Measurements from ENCODE around the gene NBAS.

Gene NBAS

GRCh38 chr2:15307526-15307925 lies 253.6 kb downstream of the NBAS start:
- no peak for DNase-seq (ENCODE audit: low spot score)

- no peak for DNase-seq (ENCODE audit: low spot score)
These were observed 254.4 kb downstream of the NBAS start for GRCh38 chr2:15306706-15307105.

DNA sequence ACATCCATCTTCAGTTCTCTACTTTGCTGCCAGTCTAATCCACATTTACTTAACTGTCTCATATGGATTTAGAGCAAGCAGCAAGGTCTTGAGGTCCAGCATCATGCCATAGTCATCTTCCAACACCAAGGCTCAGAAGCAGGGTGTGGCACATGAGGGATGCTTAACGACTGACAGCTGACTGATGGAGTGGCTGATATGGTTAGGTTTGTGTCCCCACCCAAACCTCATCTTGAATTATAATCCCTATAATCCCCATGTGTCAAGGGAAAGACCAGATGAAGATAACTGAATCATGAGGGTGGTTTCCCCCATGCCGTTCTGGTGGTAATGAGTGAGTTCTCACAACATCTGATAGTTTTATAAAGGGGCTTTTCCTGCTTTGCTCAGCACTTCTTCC lies 257.3 kb downstream of the NBAS start:
- DNase-seq (ENCODE audit: low spot score), result no peak

GRCh38 chr2:15302154-15302553 lies 259.0 kb downstream of the NBAS start:
- peak; percentile 49 for DNase-seq (ENCODE audit: low spot score)

DNA sequence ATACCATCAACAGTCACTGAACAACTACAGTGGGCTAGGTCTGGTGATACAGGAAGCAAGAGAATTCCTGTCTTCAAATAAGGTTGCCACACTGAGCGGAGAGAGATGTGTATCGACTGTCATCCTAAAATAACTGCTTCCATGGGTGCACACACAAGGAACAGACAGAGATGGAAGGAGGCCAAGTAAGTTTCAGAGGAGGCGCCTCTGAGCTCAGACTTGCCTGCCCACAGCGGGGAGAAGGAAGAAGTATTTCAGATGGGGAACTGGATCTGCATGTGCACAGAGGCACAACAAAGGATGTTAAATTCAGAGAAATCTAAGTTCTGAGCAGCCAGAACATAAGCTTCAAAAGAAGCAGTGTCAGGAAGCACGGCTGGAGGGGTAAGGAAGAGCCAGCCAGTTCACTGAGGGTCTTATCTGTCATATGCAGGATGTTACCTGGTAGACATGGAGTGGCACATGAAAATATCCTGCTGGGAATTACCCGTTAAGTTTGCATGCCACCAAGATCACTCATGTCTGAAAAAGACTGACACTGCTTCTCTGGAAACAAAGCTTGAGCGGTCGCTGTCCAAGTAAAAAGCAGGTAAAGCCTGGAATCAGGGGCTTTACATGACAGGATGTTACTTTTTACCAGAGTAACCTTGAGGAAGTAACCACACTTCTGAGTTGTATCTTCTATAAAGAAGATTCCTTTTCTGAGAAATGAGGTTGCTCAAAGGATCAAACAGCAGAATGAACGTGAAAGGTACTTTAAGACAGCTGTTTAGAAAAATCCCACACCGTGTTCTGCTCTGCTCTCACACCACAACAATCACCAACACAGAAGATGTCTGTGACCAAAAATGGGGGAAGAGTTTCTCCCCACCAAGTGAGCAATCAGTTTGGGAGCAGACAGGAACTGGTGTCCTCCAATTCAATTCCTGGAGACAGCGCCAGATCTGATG lies 260.2 kb downstream of the NBAS start:
- no peak for DNase-seq (ENCODE audit: low spot score)

DNA sequence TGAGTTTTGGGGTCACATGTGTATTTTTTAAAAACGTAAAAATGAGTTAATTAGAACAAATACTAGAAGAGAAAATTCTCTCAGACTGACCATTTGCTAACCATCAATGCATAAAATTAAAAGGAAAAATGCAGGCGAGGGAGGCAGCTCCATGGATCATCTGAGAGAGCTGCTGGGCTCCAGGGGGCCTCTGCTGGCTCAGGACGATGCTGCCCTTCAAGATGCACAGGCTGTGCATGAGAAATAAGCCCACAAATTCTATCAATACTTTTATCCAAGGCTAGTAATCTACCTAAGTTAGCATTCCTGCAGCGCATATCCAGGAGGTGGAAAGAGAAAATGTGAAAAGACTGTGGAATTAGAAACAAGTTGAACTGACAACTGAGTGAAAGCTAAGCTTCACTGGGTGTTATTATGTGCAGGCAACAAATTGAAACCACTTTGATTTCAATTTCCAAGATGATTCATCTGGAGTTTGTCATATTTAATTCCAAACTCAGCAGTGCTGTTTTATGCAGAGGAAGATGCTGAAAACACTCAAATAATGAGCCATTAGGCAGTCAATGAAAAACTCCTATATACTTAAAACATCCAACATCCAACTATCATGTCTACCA lies 261.1 kb downstream of the NBAS start:
- no peak for DNase-seq (ENCODE audit: low spot score)

DNA sequence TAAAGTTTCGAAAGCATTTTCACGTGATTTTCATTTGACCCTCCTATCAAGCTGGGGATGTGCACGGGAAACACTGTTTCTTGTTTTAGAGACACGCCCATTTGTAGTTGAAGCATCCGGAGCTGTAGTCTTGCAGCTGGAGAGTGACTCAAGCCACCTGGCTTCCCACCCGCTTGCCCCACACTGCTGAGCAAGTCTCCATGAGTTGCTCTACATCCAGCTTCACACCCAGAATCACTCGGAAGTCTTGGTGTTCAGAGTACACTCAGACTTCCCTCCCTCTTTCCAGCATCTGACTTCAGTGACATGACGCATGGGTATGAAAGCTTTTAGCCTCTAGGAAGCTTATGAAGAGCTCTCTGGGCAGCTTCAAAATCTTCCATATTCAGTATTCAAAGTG lies 262.4 kb downstream of the NBAS start:
- DNase-seq (ENCODE audit: low spot score), result no peak

GRCh38 chr2:15293262-15293937 lies 267.7 kb downstream of the NBAS start:
- DNase-seq (ENCODE audit: low spot score), result no peak

- no peak for DNase-seq (ENCODE audit: low spot score)
These were observed 273.5 kb downstream of the NBAS start for GRCh38 chr2:15287447-15288184.

DNA sequence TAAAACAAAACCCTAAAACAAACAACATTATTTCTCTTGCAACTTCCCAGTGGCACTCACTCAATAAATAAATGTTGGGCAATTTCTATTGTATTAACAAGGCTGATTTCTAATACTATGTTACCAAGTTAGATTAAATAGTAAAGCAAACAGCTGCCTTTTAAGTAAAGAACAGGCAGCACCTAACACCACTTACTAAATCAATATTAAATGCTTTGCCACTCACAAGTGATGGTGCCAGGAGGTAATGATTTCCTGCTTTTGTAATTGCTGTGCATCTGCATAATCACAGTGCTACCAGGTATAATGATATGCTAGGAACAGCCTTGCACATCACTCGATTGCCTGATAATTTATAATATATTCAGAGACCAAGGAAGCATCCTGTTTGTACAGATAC lies 276.5 kb downstream of the NBAS start:
- no peak for DNase-seq (ENCODE audit: low spot score)

- no peak for DNase-seq (ENCODE audit: low spot score)
These were observed 279.5 kb downstream of the NBAS start for GRCh38 chr2:15281681-15282080.

- no peak for DNase-seq (ENCODE audit: low spot score)
These were observed 281.8 kb downstream of the NBAS start for GRCh38 chr2:15279201-15279876.

DNA sequence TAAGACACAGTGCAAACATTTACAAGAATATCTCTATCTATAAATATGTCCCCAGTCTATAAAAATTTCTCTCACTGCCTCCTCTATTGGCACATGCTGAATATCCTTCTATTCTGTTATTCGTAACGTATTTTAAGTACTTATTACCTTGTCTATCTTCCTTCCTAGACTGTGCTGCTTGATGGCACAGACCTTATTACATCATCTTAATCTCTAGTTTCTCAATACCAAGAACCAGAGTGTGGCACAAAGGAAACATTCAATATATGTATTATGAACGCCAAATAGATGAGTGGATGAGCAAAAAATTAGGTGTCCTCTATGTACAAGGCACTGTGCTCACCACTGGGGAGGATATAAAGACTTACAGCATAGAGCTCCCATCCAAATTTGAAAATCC lies 282.8 kb downstream of the NBAS start:
- DNase-seq (ENCODE audit: low spot score), result no peak

DNA sequence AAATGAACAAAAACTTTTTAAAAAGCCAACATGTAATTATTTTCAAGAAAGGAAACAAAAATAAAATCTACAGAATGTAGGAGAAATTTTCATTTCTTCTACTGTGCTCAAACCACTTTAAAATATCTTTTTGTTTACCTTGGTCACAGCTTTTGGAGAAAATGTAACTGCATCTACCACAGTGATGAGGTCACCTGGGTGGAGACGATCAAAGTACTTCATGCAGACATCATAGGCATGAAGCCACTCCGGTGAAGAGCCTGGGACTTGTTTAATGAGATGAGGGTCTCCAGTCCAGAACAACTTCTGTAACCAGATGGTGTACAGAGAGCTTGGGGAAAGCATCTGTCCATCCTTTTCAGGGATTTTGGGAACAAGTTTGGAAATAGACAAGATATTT lies 285.8 kb downstream of the NBAS start:
- no peak for DNase-seq (ENCODE audit: low spot score)

GRCh38 chr2:15273452-15273851 lies 287.7 kb downstream of the NBAS start:
- no peak for DNase-seq (ENCODE audit: low spot score)

GRCh38 chr2:15272942-15273341 lies 288.2 kb downstream of the NBAS start:
- no peak for DNase-seq (ENCODE audit: low spot score)

DNA sequence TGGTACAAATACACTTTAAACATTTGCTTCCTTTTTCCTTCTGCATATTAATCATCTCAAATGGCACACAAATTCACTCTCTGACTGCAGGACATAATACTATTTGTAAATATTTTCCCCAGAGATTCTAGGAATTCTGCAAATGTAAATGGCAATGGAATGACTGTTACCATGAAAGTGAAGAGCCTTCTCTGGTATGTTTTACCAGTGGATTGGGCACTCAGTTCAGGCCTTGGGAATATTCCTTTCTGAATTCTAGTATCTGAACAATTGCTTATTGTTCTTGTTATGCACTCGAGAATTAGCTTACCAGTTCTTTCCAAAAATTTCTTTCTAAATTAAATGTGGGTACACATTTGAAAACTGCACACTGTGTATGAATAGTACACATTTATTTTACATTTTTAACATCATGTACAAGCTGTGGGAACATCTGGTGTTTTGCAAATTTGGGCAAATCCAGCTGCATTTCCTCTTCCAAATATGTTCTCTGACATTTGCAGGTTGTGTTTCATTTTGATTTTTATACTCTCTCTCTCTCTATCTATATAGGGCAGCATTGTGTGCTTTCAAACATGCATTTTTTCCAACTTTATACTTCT lies 289.1 kb downstream of the NBAS start:
- DNase-seq (ENCODE audit: low spot score), result peak; percentile 50

GRCh38 chr2:15271276-15271675 lies 289.9 kb downstream of the NBAS start:
- no peak for DNase-seq (ENCODE audit: low spot score)

GRCh38 chr2:15269043-15269442 lies 292.1 kb downstream of the NBAS start:
- no peak for DNase-seq (ENCODE audit: low spot score)

- DNase-seq (ENCODE audit: low spot score), result no peak
These were observed 295.2 kb downstream of the NBAS start for GRCh38 chr2:15265889-15266288.

GRCh38 chr2:15263976-15264685 lies 297.0 kb downstream of the NBAS start:
- no peak for DNase-seq (ENCODE audit: low spot score)

All from COLO829 (cell line).